ENCODE results near the gene INPPL1. TPM values are rescaled to one million over a fixed set of nuclear protein-coding genes. Genes with fewer than 3 reads are reported as not detected.
A peak's percentile ranks its signal among the peaks of the same experiment; 100 is the strongest.

INPPL1 gene
- total and polyA plus RNA-seq, 2 of the 13 experiments (the other 11 are each of a cell fraction or from before 2014, with no cell fraction given) = 29.1 to 66.9 TPM

GRCh38 chr11:72222907-72223614 is 1.5 kb upstream of the INPPL1 start (continued):
- TF ChIP-seq AKNA (CRISPR knock-in tag; IDR thresholded peaks at IDR 0.05; ENCODE audit: borderline replicate concordance) = no peak
- TF ChIP-seq ZNF121 (CRISPR knock-in tag; IDR thresholded peaks at IDR 0.05) = no peak
- no peak for TF ChIP-seq TOE1 (CRISPR knock-in tag; IDR thresholded peaks at IDR 0.05)
- TF ChIP-seq, protein P1, sequence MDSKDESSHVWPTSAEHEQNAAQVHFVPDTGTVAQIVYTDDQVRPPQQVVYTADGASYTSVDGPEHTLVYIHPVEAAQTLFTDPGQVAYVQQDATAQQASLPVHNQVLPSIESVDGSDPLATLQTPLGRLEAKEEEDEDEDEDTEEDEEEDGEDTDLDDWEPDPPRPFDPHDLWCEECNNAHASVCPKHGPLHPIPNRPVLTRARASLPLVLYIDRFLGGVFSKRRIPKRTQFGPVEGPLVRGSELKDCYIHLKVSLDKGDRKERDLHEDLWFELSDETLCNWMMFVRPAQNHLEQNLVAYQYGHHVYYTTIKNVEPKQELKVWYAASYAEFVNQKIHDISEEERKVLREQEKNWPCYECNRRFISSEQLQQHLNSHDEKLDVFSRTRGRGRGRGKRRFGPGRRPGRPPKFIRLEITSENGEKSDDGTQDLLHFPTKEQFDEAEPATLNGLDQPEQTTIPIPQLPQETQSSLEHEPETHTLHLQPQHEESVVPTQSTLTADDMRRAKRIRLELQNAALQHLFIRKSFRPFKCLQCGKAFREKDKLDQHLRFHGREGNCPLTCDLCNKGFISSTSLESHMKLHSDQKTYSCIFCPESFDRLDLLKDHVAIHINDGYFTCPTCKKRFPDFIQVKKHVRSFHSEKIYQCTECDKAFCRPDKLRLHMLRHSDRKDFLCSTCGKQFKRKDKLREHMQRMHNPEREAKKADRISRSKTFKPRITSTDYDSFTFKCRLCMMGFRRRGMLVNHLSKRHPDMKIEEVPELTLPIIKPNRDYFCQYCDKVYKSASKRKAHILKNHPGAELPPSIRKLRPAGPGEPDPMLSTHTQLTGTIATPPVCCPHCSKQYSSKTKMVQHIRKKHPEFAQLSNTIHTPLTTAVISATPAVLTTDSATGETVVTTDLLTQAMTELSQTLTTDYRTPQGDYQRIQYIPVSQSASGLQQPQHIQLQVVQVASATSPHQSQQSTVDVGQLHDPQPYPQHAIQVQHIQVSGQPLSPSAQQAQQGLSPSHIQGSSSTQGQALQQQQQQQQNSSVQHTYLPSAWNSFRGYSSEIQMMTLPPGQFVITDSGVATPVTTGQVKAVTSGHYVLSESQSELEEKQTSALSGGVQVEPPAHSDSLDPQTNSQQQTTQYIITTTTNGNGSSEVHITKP (CRISPR knock-in tag; IDR thresholded peaks at IDR 0.05; ENCODE audit: low read depth) = no peak
- TF ChIP-seq SNAI1 (CRISPR knock-in tag; IDR thresholded peaks at IDR 0.05; ENCODE audit: borderline replicate concordance) = no peak; the same call in 1 of the 2 replicates
- TF ChIP-seq, protein P2, sequence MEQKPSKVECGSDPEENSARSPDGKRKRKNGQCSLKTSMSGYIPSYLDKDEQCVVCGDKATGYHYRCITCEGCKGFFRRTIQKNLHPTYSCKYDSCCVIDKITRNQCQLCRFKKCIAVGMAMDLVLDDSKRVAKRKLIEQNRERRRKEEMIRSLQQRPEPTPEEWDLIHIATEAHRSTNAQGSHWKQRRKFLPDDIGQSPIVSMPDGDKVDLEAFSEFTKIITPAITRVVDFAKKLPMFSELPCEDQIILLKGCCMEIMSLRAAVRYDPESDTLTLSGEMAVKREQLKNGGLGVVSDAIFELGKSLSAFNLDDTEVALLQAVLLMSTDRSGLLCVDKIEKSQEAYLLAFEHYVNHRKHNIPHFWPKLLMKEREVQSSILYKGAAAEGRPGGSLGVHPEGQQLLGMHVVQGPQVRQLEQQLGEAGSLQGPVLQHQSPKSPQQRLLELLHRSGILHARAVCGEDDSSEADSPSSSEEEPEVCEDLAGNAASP (CRISPR knock-in tag; IDR thresholded peaks at IDR 0.05; ENCODE audit: borderline replicate concordance) = no peak
- no peak for TF ChIP-seq ZNF773 (CRISPR knock-in tag; IDR thresholded peaks at IDR 0.05; ENCODE audit: borderline replicate concordance)
- TF ChIP-seq NBN (conservative IDR thresholded peaks at IDR 0.05) = no peak
- TF ChIP-seq JUND (CRISPR knock-in tag; IDR thresholded peaks at IDR 0.05) = no peak
- no peak for TF ChIP-seq TMF1 (CRISPR knock-in tag; IDR thresholded peaks at IDR 0.05; ENCODE audit: low read depth)
- TF ChIP-seq SAP130 (CRISPR knock-in tag; IDR thresholded peaks at IDR 0.05; ENCODE audit: low read depth) = peak; percentile 74
- TF ChIP-seq ZNF746 (CRISPR knock-in tag; IDR thresholded peaks at IDR 0.05) = no peak; the same call in 1 of the 2 replicates
- TF ChIP-seq ZNF274 (CRISPR knock-in tag; IDR thresholded peaks at IDR 0.05) = no peak
- peak; percentile 65 for TF ChIP-seq ASH2L (IDR thresholded peaks at IDR 0.05; ENCODE audit: insufficient read length, low read depth, low read length)
- TF ChIP-seq GRHL1 (CRISPR knock-in tag; conservative IDR thresholded peaks at IDR 0.05) = no peak
- TF ChIP-seq SETDB1 (CRISPR knock-in tag; IDR thresholded peaks at IDR 0.05; ENCODE audit: borderline replicate concordance) = no peak
